Measurements from ENCODE around the gene SLC25A10.

Gene SLC25A10

DNA sequence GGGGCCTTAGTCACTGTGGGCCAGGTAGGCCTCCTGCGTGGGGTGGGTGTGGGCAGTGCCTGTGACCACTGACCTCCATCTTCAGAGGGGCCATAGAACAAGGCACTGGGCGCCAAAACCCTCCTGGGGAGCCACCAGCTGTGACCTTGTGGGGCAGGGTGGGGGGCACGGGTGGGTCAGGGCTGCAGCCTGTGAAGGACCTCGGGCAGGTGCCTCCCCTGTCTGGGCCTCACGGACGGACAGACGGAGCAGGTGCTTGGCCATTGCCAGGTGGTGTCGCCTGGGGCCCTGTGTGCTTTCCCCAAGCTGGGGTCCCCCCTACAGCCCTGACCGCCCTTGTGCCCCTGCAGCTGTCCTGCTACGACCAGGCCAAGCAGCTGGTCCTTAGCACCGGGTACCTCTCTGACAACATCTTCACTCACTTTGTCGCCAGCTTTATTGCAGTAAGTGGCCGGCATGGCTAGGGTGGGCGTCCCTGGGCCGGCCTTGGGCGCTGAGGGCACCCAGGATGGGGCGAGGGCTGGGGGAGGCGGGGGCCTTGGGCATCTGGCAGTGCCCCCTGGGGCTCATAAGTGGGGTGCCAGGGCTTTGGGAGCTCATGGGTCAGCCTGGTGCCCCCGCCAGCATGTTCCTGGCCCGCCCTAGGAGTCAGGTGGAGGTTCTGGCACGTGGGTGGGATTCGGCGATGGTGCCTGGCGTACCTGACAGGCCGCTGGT is 5.1 kb downstream of the SLC25A10 start:
- TF ChIP-seq, protein P1, sequence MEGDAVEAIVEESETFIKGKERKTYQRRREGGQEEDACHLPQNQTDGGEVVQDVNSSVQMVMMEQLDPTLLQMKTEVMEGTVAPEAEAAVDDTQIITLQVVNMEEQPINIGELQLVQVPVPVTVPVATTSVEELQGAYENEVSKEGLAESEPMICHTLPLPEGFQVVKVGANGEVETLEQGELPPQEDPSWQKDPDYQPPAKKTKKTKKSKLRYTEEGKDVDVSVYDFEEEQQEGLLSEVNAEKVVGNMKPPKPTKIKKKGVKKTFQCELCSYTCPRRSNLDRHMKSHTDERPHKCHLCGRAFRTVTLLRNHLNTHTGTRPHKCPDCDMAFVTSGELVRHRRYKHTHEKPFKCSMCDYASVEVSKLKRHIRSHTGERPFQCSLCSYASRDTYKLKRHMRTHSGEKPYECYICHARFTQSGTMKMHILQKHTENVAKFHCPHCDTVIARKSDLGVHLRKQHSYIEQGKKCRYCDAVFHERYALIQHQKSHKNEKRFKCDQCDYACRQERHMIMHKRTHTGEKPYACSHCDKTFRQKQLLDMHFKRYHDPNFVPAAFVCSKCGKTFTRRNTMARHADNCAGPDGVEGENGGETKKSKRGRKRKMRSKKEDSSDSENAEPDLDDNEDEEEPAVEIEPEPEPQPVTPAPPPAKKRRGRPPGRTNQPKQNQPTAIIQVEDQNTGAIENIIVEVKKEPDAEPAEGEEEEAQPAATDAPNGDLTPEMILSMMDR (IDR thresholded peaks at IDR 0.05) = no peak
- peaks cover 11 to 15% of the 10 kb centered on the region in 2 experiments for H3K4me1 ChIP-seq (ENCODE audit: control insufficient read depth in 1 of 2, insufficient read depth in 1 of 2, low read depth in 1 of 2, low read length in 1 of 2)
- H3K36me3 ChIP-seq = peaks cover 8% of the 10 kb centered on the region
- no peak overlapping the region for H3K4me3 ChIP-seq (ENCODE audit: low read depth in 1 of 2, low read length in 1 of 2)
- H3K9me3 ChIP-seq = no peaks in the 10 kb centered on the region
- H3K27me3 ChIP-seq = no peaks in the 10 kb centered on the region
- H3K27ac ChIP-seq = no peak overlapping the region

DNA sequence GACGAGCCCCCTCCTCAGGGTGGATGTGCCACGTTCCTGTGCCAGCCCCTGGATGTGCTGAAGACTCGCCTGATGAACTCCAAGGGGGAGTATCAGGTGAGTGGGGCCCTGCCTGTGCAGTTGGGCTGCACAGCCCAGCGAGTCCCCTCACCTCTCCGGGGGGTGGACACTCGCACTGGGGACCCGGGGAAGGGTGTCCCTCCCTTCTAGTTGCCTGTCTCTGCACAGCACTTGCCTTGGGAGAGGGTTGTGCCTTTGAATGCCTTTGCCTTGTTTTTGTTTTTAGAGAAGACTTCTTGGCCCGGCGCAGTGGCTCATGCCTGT is 5.6 kb downstream of the SLC25A10 start:
- no peak overlapping the region for H3K27ac ChIP-seq
- H3K27me3 ChIP-seq = peaks cover 2% of the 10 kb centered on the region
- H3K36me3 ChIP-seq = peaks cover 8% of the 10 kb centered on the region
- no peak overlapping the region for H3K4me3 ChIP-seq (ENCODE audit: low read depth in 1 of 2, low read length in 1 of 2)
- H3K9me3 ChIP-seq = no peaks in the 10 kb centered on the region
- peaks cover 7 to 9% of the 10 kb centered on the region in 2 experiments for H3K4me1 ChIP-seq (ENCODE audit: control insufficient read depth in 1 of 2, insufficient read depth in 1 of 2, low read depth in 1 of 2, low read length in 1 of 2)
- TF ChIP-seq, protein P1 (IDR thresholded peaks at IDR 0.05) = no peak

DNA sequence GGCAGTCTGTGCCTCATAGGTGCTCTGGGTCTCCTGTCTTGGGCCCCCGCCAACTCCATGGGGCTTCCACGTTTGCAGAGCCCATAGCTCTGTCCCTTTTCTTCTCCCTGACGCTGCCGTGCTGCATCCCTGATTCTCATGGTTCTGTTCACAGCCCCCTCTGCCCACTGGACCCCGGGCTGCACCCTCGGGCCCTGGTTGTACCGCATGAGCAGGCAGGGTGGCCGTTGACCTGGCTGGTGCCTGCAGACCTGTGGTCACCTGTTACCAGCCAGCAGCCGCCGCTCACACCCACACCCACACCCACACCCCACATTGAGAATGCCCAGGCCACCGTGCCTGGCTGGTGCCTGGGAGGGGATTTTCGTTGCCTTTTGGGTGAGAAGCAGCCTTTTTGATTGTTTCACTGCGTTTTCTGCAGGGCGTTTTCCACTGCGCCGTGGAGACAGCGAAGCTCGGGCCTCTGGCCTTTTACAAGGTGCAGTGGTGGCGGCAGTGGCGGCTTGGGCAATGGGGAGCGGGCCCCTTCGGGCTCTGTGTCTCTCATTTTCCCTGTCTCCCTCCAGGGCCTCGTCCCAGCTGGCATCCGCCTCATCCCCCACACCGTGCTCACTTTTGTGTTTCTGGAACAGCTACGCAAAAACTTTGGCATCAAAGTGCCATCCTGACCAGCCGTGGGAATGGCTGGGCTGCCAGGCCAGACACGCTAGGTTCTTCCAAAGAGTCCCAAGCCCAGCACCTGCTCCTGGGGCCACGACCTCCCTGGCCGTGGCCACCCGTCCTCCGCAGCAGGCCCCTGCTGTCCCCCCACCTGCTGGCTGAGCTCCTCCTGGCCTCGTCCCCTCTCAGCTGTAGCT is 7.6 kb downstream of the SLC25A10 start:
- no peak overlapping the region for H3K4me3 ChIP-seq (ENCODE audit: low read depth in 1 of 2, low read length in 1 of 2)
- TF ChIP-seq, protein P1 (IDR thresholded peaks at IDR 0.05) = no peak
- no peaks in the 10 kb centered on the region for H3K9me3 ChIP-seq
- no peaks in the 10 kb centered on the region for H3K4me1 ChIP-seq (ENCODE audit: control insufficient read depth in 1 of 2, insufficient read depth in 1 of 2, low read depth in 1 of 2, low read length in 1 of 2)
- H3K36me3 ChIP-seq = peaks cover 8% of the 10 kb centered on the region
- H3K27me3 ChIP-seq = peaks cover 18% of the 10 kb centered on the region
- H3K27ac ChIP-seq = no peak overlapping the region

DNA sequence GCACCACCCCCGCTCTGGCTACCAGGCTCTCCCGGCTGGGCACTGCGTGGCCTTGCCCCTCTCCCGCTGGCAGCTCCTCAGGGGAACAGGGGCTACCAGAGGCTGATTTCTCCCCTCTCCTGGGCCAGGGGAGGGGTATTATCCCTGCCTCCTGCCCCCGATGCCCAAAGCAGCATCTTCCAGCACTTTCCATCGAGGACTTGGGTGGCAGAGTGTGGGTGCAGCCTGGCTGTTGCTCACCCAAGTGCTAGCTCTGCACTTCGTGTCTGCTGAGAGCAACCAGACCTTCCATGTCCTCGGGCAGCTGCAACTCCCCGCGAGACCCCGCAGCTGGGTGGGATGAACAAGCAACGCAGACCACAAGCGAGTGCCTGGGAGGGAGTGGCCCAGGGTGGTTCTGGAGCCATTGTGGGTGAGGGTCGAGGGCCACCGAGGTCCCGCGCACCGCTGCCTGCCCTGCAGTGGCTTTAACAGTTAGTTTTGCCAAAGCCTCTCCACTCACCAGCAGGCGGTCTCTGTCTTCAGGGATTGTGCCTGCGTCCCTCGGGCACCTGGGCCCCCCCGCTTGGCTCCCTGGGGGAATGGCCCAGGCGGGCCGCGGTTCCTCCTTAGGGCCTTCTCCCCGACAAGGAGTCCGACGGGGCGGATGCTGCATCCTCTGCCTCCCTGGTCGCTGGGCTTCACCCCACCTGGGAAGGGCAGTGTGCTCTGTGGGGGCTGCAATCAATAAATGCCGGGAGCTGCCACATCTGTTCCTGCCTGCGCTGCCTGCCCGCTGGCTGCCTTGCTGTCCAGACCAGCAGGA is 8.4 kb downstream of the SLC25A10 start:
- Histone ChIP-seq H3K9me3 (no peaks in the 10 kb centered on the region), H3K36me3 (peaks cover 8% of the 10 kb centered on the region), H3K27me3 (peaks cover 23% of the 10 kb centered on the region), H3K27ac (no peak overlapping the region), H3K4me1 (ENCODE audit: control insufficient read depth in 1 of 2, insufficient read depth in 1 of 2, low read depth in 1 of 2, low read length in 1 of 2) (no peaks in the 10 kb centered on the region), H3K4me3 (ENCODE audit: low read depth in 1 of 2, low read length in 1 of 2) (no peak overlapping the region)
- TF ChIP-seq, protein P1 (IDR thresholded peaks at IDR 0.05) = no peak
